ENCODE data around the gene KISS1R.

The KISS1R gene

GRCh38 chr19:912181-913079 is 4.7 kb upstream of the KISS1R start:
- peak; percentile 28 for DNase-seq (ENCODE audit: low read depth)
- H3K4me3 ChIP-seq (replicated peaks; ENCODE audit: low read depth, low read length): peak overlapping the region; percentile 79
- TF ChIP-seq, protein P1, sequence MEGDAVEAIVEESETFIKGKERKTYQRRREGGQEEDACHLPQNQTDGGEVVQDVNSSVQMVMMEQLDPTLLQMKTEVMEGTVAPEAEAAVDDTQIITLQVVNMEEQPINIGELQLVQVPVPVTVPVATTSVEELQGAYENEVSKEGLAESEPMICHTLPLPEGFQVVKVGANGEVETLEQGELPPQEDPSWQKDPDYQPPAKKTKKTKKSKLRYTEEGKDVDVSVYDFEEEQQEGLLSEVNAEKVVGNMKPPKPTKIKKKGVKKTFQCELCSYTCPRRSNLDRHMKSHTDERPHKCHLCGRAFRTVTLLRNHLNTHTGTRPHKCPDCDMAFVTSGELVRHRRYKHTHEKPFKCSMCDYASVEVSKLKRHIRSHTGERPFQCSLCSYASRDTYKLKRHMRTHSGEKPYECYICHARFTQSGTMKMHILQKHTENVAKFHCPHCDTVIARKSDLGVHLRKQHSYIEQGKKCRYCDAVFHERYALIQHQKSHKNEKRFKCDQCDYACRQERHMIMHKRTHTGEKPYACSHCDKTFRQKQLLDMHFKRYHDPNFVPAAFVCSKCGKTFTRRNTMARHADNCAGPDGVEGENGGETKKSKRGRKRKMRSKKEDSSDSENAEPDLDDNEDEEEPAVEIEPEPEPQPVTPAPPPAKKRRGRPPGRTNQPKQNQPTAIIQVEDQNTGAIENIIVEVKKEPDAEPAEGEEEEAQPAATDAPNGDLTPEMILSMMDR (IDR thresholded peaks at IDR 0.05; ENCODE audit: low read length, missing control alignments): no peak

DNA sequence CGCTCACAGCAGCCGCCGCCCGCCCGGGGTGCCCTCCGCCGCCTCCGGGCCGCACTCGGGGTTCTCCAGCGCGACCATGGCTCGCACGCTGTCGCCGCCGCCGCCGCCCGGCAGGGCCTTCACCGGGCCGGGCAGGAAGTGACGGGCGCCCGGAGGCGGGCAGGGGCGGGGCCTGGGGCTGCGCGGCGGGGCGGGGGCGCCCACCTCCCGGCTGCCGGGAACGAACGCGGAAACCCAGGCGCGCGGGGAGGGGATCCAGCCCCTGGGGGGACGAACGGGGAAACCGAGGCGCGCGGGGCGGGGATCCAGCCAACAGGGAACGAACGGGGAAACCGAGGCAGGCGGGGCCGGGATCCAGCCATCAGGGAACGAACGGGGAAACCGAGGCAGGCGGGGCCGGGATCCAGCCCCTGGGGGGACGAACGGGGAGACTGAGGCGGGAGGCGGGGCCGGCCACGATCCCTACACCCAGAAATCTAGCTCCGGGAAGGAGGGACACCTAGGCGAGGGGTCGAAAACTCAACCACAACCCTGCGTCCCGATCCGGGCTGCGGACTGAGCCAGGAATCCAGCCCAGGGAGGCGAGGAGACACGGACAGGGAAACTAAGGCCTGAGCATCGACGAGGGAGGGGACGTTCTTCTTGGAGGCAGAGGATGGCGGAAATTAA is 3.9 kb upstream of the KISS1R start, which contains the start of gene R3HDM4:
Gene R3HDM4 (minus strand): TSS at position 140 of the 669 bp plus-strand sequence. CDS start 62 bp downstream, at position 78.
- DNase-seq (ENCODE audit: low read depth): peak; percentile 48
- TF ChIP-seq, protein P1 (IDR thresholded peaks at IDR 0.05; ENCODE audit: low read length, missing control alignments): no peak
- H3K4me3 ChIP-seq (replicated peaks; ENCODE audit: low read depth, low read length): peak within 1 kb of the TSS; percentile 79

- DNase-seq (ENCODE audit: low read depth): no peak
- H3K4me3 ChIP-seq (replicated peaks; ENCODE audit: low read depth, low read length): no peak overlapping the region
Observed at GRCh38 chr19:916645-917322, 349 bp upstream of the KISS1R start.

GRCh38 chr19:918152-918437 is 962 bp downstream of the KISS1R start:
- TF ChIP-seq, protein P1 (IDR thresholded peaks at IDR 0.05; ENCODE audit: low read length, missing control alignments): no peak
- H3K4me3 ChIP-seq (replicated peaks; ENCODE audit: low read depth, low read length): no peak overlapping the region
- DNase-seq (ENCODE audit: low read depth): no peak

More at GRCh38 chr19:916645-917322, 349 bp upstream of the KISS1R start:
- TF ChIP-seq, protein P1 (IDR thresholded peaks at IDR 0.05; ENCODE audit: low read length, missing control alignments): no peak

DNA sequence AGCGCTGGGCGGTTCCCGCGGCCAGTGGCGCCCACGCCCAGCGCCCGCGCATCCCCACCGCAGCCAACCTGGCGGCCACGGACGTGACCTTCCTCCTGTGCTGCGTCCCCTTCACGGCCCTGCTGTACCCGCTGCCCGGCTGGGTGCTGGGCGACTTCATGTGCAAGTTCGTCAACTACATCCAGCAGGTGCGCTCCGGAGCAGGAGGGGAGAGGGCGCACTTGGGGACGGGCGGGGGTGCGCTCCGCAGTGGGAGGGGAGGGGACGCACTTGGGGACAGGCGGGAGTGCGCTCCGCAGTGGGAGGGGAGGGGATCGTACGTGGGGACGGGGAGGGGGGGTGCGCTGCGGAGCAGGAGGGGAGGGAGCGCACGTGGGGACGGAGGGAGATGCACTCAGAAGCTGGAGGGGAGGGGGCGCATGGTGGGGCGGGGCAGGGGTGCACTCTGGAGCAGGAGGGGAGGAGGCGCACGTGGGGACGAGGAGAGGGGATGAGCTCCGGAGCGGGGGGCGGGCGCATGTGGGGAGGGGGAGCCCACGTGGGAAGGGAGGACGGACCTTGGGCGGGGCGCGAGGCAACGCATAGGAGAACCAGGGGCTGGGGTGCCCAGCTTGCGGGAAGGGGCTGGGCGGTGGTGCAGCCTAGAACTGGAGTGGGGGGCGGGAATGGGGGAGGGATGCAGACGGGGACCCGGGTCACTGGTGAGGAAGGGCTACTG is 1.5 kb downstream of the KISS1R start:
- TF ChIP-seq, protein P1 (IDR thresholded peaks at IDR 0.05; ENCODE audit: low read length, missing control alignments): no peak
- no peak overlapping the region for H3K4me3 ChIP-seq (replicated peaks; ENCODE audit: low read depth, low read length)
- DNase-seq (ENCODE audit: low read depth): no peak

Measured in fibroblast of pulmonary artery (primary cell).